Fibroblast of skin of scalp (primary cell): ENCODE results near the gene TRIP6. TPM values are rescaled to one million over a fixed set of nuclear protein-coding genes. Genes with fewer than 3 reads are reported as not detected.

ENCODE experiments used
- DNase-seq: peaks from one replicate; pipeline ENCODE4 v3.0.0-alpha.2; 2013
- polyA plus RNA-seq, 2 experiments: library from polyadenylated mRNA; unstranded; fragments of 120-200 nt; gene quantifications; one replicate each; pipeline ENCODE4 v1.2.1, GENCODE V29; 2013; ENCODE audit not compliant: insufficient read length in 2 of 2

Gene TRIP6, protein sequence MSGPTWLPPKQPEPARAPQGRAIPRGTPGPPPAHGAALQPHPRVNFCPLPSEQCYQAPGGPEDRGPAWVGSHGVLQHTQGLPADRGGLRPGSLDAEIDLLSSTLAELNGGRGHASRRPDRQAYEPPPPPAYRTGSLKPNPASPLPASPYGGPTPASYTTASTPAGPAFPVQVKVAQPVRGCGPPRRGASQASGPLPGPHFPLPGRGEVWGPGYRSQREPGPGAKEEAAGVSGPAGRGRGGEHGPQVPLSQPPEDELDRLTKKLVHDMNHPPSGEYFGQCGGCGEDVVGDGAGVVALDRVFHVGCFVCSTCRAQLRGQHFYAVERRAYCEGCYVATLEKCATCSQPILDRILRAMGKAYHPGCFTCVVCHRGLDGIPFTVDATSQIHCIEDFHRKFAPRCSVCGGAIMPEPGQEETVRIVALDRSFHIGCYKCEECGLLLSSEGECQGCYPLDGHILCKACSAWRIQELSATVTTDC
- 114 TPM for polyA plus RNA-seq (2013, experiment 1 of 2; ENCODE audit: insufficient read length)
- polyA plus RNA-seq (2013, experiment 2 of 2; ENCODE audit: insufficient read length): 98.7 TPM

DNA sequence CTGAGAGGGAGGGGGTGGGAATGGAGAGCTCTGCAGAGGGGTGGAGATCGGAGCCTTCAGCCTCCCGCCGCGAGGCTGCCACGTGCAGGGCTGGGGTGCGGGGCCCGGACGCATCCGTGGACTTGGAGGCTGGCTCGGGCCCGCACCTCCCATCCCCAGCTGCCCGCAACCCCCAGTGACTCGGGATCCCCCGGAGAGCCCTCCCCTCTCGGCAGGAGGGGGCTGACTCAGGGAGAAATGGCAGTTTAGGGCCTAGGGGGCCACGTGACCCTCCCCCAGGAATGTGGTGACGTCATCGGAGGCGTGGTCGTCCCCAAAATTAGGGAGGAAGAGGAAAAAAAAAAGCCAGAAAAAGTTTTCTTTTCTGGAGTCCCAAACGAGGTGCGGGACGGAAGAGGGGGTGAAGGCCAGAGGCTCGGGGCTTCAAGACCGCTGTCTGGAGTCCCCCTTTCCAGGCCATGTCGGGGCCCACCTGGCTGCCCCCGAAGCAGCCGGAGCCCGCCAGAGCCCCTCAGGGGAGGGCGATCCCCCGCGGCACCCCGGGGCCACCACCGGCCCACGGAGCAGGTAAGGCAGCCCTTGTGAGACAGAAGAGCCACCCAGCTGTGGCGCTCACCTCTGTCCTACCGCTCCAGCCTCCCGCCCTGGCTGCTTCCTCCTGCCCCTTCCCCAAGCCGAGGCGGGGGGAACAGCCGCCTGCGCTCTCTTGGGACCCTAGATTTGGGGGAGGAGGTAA is at the start of gene TRIP6:
Gene TRIP6 (plus strand): TSS at position 348 of the 736 bp plus-strand sequence. CDS start 111 bp downstream, at position 459.
- peak; percentile 98 for DNase-seq

DNA sequence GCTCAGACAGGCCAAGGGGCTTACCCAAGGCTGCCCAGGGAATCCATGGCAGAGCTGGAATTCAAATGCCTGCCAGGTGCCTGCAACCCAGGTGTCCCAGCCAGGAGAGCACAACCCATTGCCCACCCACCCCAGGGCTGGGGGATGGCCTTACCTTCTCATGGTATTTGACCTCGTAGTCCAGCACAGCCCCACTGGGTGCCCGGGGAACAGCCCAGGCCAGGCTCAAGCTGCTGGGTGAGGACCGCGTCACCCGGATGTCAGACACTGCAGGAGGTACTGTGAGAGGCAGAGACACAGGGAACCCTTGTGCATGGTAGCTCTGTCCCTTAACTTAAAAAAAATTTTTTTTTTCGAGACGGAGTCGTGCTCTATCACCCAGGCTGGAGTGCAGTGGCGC is 48.8 kb upstream of the TRIP6 start:
- no peak for DNase-seq

DNA sequence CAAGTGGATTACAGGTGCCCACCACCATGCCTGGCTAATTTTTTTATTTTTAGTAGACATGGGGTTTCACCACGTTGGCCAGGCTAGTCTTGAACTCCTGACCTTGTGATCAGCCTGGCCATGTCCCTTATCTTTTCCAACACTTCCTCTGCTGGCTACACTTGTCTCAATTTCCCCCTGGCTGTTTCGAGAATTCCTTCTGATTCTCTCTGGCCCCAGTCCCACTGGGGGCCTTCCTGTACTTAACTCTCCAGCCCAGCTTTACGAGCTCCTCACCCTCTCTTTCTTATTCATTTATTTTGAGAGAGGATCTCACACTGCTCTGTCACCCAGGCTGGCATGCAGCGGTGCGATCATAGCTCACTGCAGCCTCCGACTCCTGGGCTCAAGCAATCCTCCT is 48.4 kb upstream of the TRIP6 start:
- no peak for DNase-seq

DNA sequence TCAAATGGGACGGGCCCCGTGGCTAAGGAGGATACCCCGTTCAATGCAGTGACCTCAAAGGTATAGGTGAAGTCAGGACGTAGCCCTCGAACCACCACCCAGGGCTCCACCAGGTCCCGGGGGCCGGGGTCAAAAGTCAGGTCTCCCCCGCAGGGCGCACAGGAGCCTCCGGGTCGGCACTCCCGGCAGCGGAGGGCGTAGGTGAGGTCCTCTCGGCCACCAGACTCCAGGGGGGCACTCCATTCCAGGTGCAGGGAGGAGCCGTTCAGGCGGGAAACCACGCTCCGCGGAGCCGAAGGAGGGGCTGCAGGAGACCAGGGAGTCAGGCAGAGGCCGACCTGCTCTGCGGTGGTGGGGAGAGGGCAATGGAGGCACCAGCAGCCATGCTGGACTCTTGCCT is 47.6 kb upstream of the TRIP6 start:
- no peak for DNase-seq

DNA sequence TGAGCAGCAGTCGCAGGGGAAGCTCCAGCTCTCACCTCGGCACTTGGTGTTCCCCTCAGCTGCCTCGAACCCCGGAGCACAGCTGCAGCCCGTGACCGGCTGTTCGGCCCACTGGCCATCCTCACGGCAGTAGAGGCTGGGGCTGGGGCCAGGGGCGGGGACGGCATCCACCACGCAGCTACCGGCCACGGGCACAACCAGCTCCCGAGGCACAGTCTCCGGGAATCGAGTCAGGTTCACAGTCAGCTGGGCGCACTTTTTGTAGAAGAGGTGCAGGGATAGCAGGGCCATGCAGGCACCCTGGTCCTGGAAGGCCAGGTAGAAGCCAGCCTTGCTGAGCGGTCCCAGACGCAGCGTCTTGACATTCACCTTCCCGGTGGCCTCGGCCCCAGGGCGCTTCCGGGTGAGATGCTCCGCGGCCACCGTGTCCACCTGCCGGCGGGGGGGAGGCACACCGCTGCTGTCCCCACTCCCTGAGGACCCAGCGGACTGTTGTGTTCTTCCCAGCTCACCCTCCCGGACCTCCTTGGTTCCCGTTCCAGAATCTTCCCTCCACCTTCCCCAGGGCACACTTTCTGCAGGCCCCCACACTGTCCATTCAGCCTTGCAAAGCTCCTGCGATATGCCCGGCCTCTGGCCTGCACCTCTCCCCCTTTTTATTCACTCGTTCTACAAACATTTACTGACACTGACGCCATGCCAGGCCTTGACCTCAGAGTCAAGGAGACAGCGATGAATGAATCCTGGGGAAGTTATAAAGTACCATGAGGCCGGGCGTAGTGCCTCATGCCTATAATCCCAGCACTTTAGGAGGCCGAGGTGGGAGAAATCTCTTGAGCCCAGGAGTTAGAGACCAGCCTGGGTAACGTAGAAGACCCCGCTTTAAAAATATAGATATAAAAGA is 44.7 kb upstream of the TRIP6 start:
- no peak for DNase-seq

DNA sequence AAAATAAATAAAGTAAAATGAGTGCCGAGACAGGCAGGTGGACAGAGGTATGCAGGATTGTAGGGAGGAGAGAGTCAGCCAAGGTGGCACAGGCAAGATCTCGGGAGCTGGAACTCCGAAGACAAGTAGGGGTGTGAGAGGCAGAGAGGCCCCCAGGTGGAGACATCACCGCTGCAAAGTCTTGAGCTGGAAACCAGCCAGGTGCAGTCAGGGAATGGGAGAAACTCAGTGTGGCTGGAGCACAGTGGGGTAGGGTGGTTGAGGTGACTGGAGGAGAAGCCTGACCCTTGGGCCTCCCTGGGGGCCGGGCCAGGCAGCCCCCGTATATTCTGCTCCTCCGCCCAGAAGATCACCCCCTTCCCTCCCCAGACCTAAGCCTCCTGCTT is 44.1 kb upstream of the TRIP6 start:
- DNase-seq: no peak

DNA sequence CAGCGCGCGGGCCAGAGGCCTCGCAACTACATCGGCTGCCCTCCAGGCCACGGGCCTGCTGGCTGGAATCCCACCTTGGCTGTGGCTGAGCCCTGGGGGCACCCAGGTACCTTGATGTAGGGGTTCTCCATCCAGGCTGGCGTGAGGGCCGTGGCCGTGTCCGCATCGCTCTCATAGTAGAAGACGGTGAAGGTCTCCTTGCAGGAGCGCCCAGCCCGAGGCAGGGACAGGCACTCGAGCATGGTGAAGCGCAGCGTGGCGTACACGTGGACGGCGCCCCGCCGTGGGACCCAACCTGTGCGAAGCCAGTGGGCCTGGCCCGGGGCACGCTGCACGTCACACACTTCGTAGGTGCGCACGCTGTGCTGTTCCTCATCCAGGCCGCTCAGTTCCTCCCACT is 43.7 kb upstream of the TRIP6 start:
- DNase-seq: no peak

DNA sequence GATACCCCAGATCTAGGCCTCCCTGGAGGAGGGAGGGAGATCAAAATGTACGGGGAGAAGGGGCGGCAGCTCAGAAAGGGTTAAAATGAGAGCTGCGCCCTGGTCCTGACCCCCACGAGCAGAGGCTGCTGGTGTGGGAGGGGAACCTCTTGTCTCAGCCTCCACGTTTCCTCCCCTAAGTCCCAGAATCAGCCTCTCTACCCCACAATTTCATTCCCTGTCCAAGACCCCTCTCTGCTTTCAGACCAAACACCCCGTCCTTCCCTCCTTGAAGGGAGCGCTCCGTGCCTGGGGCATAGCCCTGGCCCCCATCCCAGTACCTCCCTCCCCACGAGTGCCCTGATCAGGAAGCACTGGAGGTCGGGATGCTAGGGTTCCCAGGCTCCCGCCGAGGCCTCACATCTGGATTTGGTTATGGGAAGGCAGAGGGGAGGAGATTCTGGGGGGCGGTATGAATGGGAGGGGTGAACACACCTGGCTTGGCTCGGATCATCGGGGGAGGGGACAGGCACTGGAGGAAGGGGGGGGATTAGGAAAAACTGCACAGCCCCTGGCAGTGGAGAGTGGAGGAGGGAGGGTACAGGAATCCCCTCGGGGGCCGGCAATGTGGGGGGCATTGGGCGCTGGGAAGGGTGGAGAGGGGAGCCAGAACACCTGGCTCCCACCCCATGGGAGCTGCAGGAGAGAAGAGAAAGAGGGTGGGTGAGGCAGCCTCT is 42.5 kb upstream of the TRIP6 start:
- no peak for DNase-seq

DNA sequence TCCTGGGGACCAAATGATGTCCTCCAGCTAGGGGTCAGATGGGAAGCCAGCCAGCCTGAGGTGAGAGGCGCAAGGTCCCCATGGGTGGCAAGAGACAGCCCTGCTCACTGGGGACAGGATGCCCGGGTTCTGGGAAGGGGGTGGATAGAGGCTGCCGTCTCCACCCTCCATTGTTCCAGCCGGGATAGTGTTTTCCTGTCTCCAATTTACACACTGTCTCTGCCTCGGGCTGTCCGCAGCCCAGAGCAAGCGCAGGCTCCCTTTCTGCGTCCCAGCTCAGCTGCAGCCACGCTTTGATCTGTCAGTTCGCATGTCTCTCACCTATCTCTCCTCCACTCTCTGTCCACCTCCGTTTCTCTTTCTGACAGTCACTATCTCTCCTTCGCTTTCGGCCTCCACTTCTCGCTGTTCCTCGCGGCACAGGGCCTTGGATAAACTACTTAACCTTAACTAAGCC is 41.9 kb upstream of the TRIP6 start:
- no peak for DNase-seq

DNA sequence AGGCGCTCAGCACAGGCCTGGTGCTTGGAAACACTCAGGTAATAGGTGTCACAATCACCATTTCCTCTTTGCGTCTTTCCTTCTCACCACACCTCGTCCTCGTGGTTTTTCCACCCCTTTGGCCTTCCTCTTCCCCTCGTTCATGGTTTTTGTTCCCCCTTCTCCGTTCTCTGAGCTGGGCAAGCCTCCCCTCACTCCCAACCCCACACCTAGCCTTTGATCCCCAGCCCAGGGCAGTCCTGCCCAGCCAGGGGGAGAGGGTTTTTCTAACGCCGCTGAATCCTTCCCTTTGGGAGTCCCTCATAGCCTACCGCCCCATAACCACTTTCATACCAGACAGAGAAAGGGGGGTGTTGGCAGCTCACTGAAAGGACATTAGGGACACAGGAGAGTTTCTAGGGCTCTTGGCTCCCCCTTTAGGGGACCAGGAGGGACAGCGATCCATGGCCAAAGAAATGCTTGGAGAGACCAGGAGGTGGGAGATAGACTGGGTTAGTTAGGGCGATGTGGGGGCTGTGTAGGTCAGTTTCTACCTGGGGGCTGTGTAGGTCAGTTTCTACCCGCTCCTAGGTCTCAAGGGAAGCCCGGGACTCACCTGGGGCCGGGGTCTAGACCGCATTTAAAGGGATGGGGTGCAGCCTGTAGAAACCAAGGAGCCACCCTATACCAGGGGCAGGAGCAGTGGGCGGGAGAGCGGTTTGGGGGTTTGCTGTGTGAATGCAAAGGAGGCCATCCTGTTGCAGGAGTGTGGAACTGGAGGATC is 41.3 kb upstream of the TRIP6 start:
- peak; percentile 69 for DNase-seq

DNA sequence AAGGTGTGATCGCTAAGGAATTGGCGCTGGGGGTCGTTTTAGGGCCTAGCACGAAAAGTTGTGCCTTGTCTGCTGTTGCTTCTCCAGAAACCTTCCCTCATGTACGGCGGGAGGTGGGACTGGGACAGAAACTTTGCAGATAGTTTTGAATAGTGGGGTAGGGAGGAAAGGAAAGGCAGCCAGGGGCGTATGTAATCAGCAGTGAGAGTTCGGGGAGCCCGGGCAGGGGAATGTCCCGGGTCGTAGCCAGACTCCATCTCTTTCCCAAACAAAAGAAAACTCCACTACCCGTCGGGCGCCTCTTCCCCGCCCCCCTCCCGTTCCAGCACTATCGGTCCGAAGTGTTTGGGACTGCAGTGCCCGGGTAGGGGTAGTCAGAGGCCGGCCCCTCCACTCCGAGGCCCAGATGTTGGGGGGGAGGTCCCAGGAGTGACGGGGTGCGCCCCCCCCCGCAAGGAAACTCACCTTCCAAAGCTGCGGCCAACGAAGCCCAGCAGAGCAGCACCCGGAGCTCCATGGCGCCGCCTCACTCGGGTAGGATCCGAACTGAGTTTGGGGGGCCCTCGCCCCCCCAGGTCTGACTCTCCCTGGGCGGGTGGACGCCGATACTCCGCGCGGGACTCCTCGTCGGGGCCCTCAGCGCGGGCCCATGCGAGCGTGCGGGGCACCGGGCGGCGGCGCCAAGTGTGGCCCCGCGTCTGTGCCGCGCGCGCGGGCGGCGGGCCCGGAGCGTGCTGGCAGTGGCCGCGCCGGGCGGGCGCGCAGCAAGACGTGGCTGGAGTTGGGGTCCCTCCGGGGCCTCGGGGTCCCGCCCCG is 40.5 kb upstream of the TRIP6 start:
- DNase-seq: no peak

DNA sequence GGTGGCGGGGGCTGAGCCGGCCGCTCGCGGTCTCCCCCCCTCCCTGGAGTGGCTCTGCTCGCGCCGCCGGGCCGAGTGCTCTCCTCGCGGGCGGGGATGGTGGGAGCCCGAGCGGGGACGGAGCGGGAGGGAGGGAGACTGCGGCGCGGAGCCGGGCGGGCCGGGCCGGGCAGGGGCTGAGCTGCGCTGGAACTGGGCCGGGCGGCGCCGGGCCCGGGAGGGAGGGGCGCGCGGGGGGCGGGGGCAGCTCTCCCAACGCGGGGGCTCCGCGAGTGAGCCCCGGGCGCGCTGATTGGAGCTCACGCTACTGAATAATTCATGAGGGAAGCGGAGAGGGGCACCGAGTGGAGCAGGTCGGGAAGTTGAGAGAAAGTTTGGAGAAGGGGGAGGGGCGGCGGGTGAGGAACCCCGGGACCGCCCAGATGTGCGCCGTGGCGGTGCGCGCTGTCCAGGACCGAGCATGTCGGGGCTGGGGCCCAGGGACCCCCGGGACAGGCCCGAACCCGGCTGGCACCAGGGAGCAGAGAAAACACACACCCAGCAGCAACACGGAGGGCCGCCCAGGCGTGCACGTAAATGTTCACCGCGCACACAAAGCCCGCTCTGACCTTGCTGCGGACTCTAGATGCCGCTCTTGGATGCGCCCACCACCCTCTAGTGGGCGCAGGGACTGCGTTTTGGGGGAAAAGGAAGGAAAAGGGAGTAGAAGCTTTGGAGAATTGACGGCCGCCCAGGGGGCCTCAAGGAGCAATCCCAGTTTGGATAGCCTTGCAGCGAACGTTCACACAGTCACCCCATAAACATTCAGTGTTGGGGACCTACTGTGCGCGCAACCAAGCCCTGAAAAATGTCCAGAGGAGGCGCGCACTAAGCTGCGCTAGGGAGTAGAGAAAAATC is 39.6 kb upstream of the TRIP6 start, which contains the start of gene EPHB4:
Gene EPHB4 (minus strand): TSS at position 194 of the 897 bp plus-strand sequence. CDS start 493 bp downstream, outside the sequence.
- DNase-seq: peak; percentile 94

DNA sequence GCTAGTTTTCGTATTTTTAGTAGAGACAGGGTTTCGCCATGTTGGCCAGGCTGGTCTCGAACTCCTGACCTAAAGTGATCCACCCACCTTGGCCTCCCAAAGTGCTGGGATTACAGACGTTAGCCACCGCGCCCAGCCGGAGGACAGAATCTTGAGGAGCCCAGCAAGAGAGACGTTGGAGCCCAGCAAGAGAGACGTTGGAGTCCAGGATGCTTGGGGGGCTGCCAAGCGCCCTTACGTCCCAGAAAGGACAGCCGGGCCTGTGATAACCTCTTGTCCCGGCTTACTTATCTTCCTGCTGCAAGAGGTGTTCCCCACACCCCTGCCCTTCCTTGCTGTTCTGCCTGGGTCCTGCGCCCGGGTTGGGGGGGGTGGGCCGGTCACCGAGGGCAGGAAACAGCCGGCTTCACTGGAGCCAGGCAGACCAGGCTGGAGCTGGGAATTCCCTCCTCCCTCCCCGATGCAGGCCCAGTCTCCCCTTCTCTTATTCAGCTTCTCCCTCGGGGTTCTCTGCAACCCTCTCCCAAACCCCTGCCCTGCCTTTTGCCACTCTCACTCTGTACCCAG is 38.0 kb upstream of the TRIP6 start:
- no peak for DNase-seq

DNA sequence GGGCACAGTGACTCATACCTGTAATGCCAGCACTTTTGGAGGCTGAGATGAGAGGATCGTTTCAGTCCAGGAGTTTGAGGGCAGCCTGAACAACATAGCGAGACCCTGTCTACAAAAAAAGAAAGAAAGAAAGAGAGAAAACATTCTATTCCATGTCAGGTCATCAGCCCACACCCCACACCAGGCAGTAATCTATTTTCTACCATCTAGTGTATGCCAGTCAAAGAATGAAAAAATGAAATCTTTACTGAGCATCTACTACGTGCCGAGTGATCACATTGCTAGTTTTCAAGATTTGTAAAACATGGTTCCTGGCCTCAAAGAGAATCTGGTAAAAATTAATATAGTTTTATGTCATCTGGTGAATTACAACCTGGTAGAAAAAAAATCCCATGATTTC is 36.8 kb upstream of the TRIP6 start:
- DNase-seq: no peak

DNA sequence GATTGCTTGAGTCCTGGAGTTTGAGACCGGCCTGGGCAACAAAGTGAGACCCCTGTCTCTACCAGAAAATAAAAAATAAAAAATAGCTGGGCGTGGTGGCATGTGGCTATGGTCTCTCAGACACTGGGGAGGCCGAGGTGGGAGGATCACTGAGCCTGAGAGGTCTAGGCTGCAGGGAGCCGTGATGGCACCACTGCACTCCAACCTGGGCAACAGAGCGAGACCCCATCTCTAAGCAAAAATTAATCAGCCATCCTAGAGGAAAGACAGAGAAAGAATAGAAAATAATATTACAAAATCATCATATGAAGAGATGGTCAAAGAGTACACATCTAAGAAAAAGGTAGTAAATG is 34.9 kb upstream of the TRIP6 start:
- no peak for DNase-seq

DNA sequence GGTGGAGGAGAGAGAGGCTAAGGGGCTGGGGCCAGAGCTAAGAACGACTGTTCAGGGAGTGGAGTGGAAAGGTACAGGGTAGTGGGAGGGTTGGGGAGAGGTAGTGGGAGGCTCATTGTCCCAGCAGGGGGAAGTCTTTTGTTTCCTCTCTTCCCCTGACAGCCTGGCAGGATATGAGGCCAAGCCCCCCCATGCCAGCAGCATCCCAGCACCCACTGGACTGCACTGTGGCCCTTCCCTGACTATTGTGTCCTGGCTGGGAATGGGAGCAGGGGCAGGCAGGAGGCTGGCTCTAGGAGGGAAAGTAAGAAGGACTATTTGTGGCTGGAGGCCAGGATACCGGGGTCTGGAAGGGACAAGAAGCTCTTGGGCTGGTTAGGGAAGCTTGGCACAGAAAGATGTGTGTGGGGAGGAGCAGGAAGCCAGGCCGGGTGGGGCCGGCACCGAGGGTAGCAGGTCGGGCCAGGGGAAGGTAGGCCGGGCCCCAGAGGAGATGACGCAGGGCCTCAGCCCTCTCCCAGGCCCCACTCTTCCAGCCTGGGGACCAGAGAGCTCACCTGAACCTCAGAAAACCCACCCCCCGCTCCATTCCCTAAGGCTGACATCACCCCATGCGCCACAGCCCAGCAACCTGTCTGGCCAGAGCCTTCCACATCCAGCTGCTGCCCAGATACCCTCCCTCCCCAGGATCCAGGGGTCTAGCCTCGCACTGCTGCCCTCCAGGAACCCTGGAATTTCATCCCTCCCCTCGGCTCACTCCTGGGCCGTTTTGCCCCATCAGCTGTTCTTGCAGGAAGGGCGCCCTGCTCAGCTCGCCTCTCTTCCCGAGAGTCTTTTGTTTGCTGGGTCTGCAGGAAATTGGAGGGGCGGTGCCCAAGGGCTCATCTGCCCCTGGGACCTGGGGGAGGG is 31.0 kb upstream of the TRIP6 start:
- DNase-seq: peak; percentile 68

DNA sequence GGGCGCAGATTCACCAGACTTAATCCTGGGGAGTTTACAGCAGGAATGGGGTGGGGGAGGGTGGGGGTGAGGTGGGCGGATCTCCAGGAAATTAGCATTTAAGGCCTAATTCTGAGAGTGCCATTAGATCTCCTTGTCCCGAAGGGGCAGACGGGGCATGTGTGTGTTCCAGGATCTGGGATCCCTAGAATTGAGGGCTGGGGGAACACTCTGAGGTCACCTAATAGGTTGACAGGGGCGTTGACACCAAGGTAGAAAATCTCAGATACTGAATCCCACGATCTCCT is 30.4 kb upstream of the TRIP6 start:
- DNase-seq: no peak
